HG03103 (cell line): ENCODE data around the gene EMP3.

ENCODE experiments used
- ATAC-seq: cut with Tn5 transposase; IDR thresholded peaks from one replicate; pipeline ENCODE4 v1.9.1; 2021; ENCODE audit warnings: low read depth; ENCODE audit not compliant: unreplicated experiment

Gene EMP3

DNA sequence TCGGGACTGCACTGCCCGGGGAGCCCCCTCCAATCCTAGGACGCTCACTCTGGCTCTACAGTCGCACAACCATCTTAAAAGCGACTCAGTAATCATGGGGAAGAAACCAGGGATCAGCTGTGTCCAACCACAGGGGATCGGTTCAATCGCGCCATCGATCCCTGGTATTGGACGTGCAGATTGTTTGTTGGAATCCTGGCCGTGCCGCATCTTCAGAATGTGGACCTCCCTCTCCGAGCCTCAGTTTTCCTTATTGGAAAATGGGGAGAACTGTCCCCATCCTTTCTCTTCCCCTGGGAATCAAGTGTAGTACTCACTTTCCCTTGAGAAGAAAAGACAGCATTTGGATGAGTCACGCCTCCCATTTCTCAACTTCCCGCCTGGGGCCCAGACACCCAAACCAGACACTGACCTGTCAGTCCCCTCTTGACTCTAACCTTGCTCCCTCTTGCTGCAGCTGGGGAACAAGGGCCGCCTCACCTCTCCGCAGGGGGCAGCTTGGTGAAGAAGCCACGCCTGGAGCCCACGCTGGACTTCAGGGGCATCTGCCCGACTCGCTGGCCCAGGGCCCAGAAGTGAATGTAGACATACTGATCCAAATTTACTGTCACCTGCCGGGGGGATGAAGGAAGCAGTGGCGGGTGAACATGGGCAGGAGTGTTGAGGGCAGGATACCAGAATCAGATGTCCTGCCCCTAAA lies 17.6 kb downstream of the EMP3 start:
- ATAC-seq = no peak

DNA sequence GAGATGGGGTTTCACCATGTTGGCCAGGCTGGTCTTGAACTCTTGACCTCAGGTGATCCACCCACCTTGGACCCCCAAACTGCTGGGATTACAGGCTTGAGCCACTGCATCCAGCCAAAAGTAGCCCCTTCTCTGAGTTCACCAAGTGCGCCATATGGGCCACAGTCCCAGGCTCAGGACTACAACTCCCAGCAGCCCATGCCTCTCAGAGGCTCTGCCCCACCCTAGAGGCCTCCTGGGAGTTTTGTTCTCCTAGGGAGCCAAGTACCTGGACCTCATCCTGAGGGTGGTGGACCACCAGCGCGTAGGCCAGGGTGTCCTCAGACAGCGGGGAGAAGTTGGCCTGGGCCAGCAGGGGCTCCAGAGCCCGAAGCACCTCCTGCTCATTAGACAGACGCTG lies 19.5 kb downstream of the EMP3 start:
- ATAC-seq = no peak

DNA sequence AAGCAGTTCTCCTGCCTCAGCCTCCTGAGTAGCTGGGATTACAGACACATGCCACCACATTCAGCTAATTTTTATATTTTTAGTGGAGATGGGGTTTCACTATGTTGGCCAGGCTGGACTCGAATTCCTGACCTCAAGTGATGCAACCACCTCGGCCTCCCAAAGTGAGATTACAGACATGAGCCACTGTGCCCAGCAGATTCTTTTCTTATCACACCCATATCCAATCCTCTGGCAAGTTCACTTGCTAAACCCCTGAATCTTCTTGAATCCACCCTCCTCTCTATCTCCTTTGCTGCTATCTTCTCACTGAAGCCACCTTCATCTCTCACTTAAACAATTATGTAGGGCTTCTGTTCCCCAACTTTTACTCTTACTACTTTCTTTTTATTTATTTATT lies 20.8 kb downstream of the EMP3 start:
- ATAC-seq = no peak

DNA sequence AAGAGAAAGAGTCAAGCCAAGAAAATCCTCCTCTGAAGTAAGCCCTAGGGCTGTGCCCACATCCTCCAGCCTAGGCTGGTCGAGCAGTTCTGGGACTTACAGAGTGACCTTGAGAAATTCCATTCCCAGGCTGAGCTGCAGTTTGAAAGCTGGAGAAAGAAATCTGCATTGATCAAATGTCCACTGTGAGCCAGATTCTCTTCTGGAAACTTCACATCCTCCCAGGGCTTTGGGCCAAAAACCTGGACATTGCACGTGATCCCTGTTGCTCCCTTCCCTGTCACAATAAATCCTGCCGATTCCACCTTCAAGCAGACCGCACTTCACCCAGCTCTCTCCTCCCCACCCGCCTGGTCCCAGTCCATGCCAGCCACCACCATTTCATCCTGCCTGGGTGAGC lies 22.7 kb downstream of the EMP3 start:
- ATAC-seq = no peak

DNA sequence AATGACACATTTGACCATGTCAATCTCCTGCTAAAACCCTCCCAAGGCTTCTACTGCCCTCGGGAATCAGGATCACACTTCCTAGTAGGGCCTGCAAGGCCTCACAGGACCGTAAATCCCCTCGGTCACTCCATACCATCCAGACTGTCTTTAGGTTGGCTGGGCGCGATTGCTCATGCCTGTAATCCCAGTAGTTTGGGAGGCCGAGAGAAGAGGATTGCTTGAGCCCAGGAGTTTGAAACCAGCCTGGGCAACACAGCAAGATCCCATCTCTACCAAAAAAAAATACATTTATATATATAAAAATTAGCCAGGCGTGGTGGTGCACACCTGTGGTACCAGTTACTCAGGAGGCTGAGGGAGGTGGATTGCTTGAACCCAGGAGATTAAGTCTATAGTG lies 23.4 kb downstream of the EMP3 start:
- ATAC-seq = no peak

DNA sequence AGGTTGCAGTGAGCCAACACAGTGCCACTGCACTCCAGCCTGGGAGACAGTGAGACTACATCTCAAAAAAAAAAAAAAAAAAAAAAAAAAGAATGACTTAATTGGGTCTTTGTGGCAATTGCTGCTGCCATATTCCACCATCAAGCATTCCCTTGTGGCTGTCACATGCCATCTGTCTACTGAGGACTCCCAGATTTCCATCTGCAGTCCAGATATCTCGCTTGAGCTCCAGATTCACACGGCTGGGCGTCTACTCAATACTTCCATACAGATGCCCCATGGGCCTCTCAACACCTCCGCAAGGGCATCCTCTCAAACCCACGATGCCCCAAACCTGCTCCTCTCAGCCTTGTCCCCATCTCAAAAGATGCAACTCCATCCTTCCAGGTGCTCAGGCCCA lies 25.5 kb downstream of the EMP3 start:
- no peak for ATAC-seq

DNA sequence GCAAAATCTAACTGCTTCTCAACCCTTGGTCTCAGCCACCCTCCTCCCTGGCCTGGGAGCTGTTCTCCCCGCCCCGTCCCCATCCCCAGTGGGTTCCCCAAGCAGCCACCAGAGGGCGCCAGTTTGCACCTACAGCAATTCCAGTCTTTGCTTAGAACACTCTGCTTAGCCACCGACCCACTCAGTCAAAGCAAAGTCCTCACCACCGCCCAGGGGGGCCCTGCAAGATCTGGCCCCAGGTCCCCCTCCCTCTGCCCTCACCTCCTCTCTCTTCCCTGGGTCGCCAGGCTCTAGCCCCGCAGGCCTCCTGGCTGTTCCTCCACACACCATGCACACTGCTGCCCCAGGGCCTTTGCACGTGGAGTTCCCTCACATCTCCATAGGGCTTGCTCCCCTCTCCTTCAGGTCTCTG lies 26.0 kb downstream of the EMP3 start:
- ATAC-seq = no peak

DNA sequence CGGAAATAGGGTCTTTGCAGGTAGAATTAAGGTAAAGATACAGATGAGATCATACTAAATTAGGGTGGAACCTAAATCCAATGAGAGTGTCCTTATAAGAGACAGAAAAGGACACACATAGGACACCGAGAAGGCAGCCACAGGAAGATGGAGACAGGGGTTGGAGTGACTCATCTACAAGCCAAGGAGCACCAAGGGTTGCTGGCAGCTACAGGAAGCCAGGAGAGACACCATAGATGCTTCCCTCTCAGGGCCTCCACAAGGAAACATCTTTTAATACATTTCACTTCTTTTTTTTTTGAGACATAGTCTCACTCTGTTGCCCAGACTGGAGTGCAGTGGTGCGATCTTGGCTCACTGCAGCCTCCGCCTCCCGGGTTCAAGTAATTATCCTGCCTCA lies 28.3 kb downstream of the EMP3 start:
- ATAC-seq = no peak

DNA sequence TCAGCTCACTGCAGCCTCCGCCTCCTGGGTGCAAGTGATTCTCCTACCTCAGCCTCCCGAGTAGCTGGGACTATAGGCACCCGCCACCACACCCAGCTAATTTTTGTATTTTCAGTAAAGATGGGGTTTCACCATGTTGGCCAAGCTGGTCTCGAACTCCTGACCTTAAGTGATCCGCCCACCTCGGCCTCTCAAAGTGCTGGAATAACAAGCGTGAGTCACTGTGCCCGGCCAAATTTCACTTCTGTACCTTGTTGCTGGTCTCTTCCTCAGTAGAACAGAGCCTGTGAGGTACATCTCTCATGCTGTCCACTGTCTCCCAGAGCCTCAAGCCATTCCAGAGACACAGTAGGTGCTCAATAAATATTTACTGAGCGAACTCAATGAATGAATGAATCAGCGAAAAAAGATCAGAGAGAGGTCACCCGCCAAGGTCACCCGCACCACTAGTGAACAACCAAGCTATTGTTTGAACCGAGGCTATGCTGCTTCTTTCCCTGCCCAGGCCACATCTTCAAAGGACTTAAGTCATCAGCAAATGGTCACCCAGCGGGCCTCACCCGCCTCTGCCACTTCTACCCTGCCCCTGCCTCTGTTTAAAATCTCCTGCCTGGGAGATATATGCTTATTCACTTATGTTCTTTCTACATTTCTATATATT lies 29.1 kb downstream of the EMP3 start:
- ATAC-seq = no peak

DNA sequence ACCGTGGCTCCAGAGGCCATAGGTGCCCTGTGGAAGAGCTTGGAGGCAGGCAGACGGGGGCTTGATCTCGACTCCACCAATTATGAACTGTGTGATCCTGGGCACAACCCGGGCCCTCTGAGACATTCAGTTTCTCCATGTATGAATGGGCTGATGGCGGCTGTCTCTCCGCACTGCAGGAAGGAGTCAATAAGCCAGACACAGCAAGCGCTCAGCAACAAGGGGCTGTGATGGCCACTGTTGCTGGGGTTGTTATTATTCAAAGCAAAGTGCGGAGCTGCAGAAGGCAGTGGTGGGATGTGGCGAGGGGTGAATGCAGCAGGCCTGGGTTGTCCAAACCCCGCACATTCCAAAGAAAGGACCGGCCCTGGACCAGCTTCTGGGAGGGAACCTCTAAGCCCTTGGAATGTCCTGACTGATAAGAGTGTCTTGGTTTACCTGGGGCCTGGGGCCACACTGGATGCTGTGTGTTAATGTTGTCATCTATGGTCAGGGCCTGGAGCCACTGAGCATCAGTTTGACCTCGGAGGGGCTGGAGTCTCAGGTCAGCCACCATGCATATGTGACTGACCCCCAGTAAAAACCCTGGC lies 30.1 kb downstream of the EMP3 start:
- no peak for ATAC-seq

DNA sequence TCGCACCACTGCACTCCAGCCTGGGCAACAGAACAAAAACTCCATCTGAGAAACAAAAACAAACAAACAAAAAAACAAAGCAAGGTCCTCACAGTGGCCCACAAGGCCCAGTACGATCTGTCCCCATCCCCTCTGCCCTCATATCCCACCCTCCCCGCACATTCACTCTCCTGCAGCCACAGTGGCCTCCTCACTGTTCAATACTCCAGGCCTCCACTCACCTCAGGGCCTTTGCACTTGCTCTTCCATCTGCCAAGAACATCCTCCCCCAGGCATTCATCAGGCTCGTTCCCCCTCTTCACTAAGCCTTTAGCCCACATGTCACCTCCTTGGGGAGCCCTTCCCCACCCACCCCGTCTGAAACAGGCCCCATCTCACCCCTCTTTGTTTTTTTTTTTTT lies 33.8 kb downstream of the EMP3 start:
- ATAC-seq = no peak

DNA sequence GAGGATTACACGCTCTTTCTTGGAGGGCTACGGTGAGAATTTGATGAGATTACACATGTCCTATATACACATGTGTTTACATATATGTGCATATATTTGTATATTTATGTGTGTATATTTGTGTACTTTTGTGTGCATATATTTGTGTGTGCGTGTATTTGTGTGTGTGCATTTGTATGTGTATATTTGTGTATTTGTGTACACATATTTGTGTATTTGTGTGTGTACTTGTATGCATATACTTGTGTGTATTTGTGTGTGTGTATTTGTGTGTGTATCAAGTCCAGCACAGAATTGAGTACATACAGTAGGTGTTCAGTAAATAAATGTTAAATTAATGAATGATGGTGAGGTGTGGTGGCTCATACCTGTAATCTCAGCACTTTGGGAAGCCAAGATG lies 36.6 kb downstream of the EMP3 start:
- no peak for ATAC-seq

DNA sequence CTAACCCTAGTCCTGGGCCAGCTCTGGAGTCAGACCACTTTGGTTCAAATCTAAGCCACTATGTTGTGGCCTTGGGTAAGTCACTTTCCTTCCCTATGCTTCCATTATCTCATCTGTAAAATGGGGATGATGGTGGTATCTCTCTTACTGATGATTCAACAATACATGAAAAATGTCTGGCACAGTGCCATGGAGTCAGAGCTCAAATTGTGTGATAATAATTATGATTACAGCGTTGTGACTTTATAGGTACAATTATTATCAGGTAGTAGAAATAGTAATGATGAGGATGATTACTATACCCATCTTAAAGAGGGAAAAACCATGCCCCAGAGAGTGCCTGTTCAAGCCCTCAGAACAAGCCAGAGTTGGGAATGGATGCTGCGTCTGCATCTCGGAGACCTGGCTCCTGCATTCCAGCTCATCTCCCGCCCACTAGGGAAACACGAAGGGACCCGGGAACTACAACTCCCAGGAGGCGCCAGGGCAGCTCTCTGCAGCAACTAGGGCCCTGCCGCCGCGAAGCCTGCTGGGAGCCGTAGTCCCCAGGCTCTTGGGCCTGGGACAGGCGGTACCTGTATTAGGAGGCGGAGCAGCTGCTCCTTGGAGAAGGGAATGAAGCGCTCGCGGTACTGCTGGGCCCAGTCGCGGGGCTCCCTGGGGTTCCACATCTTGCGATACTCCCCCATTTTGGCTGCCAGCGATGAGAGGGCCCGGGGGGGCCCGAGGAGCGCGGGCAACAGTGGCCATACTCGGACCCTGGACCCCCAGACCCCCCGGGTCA lies 37.6 kb downstream of the EMP3 start:
- peak; percentile 39 for ATAC-seq

DNA sequence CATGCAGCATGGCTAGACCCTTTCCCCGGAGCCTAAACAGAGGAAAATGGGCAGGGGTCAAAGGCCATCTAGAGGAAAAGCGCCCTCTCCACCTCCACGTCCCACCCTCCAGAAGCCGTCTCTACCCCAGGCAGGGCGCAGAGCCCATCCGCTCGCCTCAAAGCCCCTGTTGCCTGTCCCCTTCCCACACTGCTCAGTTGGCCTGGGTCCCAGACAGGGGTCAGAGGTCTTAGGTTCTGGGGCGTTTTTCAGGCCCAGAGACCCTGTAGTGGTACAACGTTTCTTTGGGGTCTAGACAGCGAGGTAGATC lies 38.1 kb downstream of the EMP3 start:
- ATAC-seq = peak; percentile 8

DNA sequence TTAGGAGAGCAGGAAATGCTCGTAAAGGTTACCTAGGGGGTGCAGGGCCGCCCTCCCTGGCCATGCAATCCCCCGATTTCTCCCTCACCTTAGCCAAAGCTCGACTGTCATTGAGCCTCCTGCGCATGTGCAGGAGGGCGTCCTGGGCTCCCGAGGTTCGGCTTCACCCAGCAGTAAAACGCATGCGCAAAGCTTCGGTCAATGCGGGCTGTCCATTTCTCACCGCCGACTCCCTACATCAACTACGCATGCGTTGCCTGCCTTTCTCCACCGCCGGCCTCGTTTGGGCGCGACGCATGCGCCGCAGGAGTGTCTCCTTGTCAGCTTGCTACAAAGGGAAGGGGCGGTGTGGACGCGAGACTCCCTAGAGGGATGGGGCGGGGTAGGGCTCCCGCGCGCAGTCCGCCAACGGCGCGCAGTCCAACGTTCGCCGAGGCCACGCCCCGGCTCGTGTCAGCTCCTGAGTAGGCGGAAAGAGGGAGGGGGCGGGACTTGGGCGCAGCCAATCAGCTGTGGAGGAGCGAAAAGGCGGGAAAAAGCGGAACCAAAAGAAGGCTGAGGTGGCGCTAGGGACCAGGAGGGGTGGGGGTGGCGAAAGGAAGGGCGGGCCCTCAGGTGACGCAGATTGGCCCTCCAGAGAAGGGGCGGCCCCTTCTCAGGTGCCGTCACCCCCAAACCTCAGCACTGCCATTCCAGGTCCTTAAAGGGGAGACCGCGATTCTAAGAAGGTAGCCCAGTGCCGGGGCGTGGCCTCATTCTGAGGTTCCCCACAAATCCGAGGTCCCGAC lies 38.7 kb downstream of the EMP3 start, which contains the start of the genes SYNGR4 and TMEM143:
TSS of gene SYNGR4 (plus strand) at position 558 of the 788 bp plus-strand sequence. CDS start 1,476 bp downstream, outside the sequence.
TSS of gene TMEM143 (minus strand) at position 131 of the 788 bp plus-strand sequence. CDS start at position 111, 20 bp downstream.
- ATAC-seq = peak; percentile 72

DNA sequence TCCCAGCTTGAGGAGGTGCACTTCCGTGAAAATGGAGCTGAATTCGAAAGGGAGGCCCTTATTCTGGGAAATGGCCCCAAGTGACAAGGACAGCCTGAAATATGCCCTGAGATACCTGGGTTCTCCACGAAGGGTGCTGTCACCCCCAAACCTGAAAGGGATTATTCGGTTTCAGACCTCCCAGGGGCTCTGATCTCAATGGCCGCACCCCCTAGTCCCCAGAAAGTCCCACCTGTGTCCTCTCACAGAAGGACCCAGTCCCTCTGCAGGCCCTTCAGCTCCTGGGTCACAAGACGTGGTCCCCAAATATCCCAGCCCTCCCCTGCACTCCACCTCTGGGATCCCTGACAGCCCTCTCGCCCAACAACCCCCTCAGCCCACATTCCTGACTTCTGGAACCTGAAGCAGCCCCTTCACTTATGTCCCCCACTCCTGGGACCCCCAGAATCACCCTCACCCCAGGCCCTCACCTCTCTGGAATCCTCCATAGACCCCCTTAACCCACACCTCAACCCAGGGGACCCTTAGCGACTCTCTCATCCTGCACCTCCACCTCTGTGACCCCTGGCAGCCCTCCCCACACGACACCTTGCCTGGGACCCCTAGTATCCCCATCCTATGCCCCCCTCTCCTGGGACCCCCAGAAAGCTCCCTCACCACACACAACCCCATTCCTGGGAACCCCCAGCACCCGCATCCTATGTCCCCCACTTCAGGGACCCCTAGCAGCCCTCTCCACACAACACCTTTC lies 39.4 kb downstream of the EMP3 start:
- no peak for ATAC-seq

DNA sequence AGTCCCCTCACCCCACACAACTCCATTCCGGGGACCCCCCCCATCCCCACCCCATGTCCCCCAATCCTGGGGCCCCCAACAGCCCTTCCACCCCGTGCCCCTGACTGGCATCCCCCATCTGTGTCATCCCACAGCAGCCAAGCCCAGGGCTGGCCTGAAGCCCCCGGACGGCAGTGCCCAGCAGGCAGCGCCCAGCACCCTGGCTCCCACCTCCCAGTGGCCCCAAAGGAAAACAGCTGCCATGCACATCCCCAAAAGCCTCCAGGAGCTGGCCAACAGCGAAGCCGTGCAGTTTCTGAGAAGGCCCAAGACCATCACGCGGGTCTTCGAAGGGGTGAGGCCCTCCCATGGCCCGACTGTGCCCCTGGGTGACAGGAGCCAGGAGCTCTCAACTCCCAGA lies 40.2 kb downstream of the EMP3 start:
- ATAC-seq = no peak

DNA sequence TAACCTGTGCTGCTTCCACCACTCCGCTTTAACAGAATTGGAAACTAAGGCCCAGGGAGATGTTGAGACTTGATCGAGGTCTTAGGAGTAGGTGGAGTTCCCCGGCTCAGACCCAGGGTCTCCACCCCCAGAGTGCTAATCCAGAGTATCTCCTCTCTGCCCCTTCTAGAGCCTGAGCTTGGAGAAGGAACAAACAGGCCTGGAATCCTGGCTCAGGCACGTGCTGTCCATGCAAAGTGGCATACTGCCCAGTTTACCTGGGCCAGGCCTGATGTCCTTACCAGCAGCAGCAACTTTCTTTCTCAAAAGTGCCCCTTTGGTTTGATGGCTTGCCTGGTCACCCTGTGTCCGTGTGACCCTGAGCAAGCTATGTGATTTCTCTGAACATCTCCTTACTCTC lies 42.5 kb downstream of the EMP3 start:
- no peak for ATAC-seq

DNA sequence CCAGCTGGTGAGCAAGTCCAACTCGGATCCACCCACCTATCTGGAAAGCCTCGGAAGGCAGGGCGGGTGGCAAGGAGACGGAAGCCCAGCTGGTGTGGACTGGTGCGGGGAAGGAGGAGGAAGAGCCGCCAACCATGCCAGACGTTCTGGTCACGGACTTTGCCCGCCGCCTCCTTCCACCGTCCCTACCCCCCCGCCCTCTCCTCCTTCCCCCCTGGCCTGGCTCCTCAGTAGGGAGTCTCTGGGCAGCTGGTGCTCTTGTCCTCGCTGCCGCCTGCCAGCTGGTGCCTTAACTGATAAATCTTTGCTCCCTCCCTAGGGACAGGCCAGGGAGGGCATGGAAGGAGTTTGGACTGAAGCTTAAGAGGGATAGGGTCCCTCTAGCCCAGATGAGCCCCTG lies 43.6 kb downstream of the EMP3 start:
- no peak for ATAC-seq

DNA sequence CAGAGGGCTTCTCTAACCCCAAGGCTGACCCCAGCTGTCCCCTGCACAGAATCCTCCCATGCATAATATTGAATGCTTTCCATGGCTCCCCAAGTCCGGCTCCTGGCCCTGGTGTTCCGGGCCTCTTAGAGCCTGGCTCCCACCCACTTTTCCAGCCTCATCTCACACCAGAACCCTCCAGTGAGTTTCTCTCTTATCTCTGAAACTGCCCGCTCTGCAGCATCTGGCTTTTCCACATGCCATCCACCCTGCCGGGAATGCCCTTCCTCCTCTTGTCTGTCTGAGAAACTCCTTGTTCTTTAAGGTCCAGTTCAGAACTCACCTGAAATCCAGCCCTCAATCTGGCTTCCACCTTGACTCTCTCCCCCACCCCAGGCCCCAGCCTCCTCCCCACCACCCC lies 45.6 kb downstream of the EMP3 start:
- no peak for ATAC-seq
